H1 (cell line): Measurements from ENCODE around the gene PSMB4. TPM values are rescaled to one million over a fixed set of nuclear protein-coding genes. Genes with fewer than 3 reads are reported as not detected.

Experiments used
- CTCF ChIA-PET: fragments of 300-600 bp; sonication (Branson Sonifier 250); formaldehyde crosslinking; loops from one replicate; lab custom pipeline; 2021; ENCODE audit not compliant: partially characterized antibody; lab: Charles Lee
- POLR2A ChIA-PET: fragments of 300-600 bp; sonication (Branson Sonifier 250); formaldehyde crosslinking; loops from one replicate; lab custom pipeline; 2021; ENCODE audit warnings: inconsistent platforms; ENCODE audit not compliant: partially characterized antibody; lab: Charles Lee
- DNase-seq, 2 experiments: peaks; one replicate each; pipeline versions ENCODE4 v3.0.0 to v3.0.0-alpha.2; 2010 to 2022; ENCODE audit warnings: low spot score in 2 of 2, low read depth in 1 of 2, mixed read lengths in 1 of 2
- FAIRE-seq: peaks from 2 replicates; lab custom pipeline; 2011; peaks lifted over from hg19 to GRCh38; lab: Jason Lieb, UNC
- H2AFZ ChIP-seq: 2 replicates; pipeline ENCODE4 v1.8.1; 2012; ENCODE audit warnings: low read length, inconsistent platforms
- H2AK5ac ChIP-seq: 2 replicates; pipeline ENCODE4 v1.6.1; 2013; ENCODE audit warnings: low read depth, low read length
- H2BK120ac ChIP-seq: replicated peaks from 2 replicates; pipeline ENCODE3; 2013; ENCODE audit warnings: low read depth, low read length, inconsistent platforms
- H2BK12ac ChIP-seq: 2 replicates; pipeline ENCODE4 v1.6.1; 2013; ENCODE audit warnings: low read depth, low read length
- H2BK15ac ChIP-seq: 2 replicates; pipeline ENCODE4 v1.6.1; 2013; ENCODE audit warnings: low read length
- H2BK20ac ChIP-seq: 2 replicates; pipeline ENCODE4 v1.6.1; 2013; ENCODE audit warnings: low read length
- H2BK5ac ChIP-seq: 2 replicates; pipeline ENCODE4 v1.6.1; 2013; ENCODE audit warnings: low read depth, low read length
- H3K14ac ChIP-seq: 2 replicates; pipeline ENCODE4 v1.6.1; 2013; ENCODE audit warnings: inconsistent platforms; ENCODE audit not compliant: insufficient read length
- H3K18ac ChIP-seq: 2 replicates; pipeline ENCODE4 v1.6.1; 2013; ENCODE audit warnings: low read length; ENCODE audit errors: extremely low read depth
- H3K23ac ChIP-seq: 2 replicates; pipeline ENCODE4 v1.6.1; 2013; ENCODE audit warnings: inconsistent platforms; ENCODE audit not compliant: insufficient read length
- H3K23me2 ChIP-seq: 2 replicates; pipeline ENCODE4 v1.6.1; 2013; ENCODE audit warnings: low read depth, low read length
- H3K27ac ChIP-seq: 2 replicates; pipeline ENCODE4 v1.6.1; 2011; ENCODE audit warnings: low read depth, low read length, inconsistent platforms
- H3K27me3 ChIP-seq, 4 experiments: replicated peaks in 1 of 4; 1 replicate in 1 of 4; 2 replicates in 3 of 4; pipeline versions ENCODE4 v1.6.1 to v1.8.1; 2011 to 2013; ENCODE audit warnings: low read length in 3 of 4, mild to moderate bottlenecking in 3 of 4, inconsistent platforms in 2 of 4, mixed read lengths in 2 of 4, moderate library complexity in 1 of 4; ENCODE audit not compliant: control insufficient read depth in 3 of 4, insufficient read depth in 3 of 4; ENCODE audit errors: extremely low read depth in 1 of 4
- H3K36me3 ChIP-seq, 4 experiments: 2 replicates each; pipeline versions ENCODE4 v1.6.1 to v1.8.1; 2011 to 2013; ENCODE audit warnings: mild to moderate bottlenecking in 4 of 4, low read length in 3 of 4, moderate library complexity in 2 of 4, control low read depth in 1 of 4, inconsistent platforms in 1 of 4; ENCODE audit not compliant: insufficient read depth in 4 of 4, control insufficient read depth in 2 of 4
- H3K4ac ChIP-seq: replicated peaks from 2 replicates; pipeline ENCODE3; 2013; ENCODE audit warnings: low read length, low read depth, mixed read lengths, inconsistent platforms; ENCODE audit not compliant: insufficient read length
- H3K4me1 ChIP-seq, 4 experiments: replicated peaks in 1 of 4; 1 replicate in 1 of 4; 2 replicates in 3 of 4; pipeline versions ENCODE4 v1.6.1 to v1.8.1; 2011 to 2013; ENCODE audit warnings: low read length in 3 of 4, inconsistent platforms in 2 of 4, mixed read lengths in 1 of 4; ENCODE audit not compliant: insufficient read depth in 4 of 4, control insufficient read depth in 3 of 4
- H3K4me2 ChIP-seq, 2 experiments: 2 replicates each; pipeline versions ENCODE4 v1.6.1 to v1.8.1; 2011 to 2013; ENCODE audit warnings: low read depth in 2 of 2, low read length in 2 of 2, control low read depth in 1 of 2, inconsistent platforms in 1 of 2, mild to moderate bottlenecking in 1 of 2; ENCODE audit not compliant: insufficient read depth in 1 of 2
- H3K4me3 ChIP-seq, 4 experiments: fragments of 200-600, 300-600 bp in 1 of 4; sonication (generic), shearing (Covaris generic), sonication (Bioruptor Twin) in 1 of 4; 2 replicates each; pipeline versions ENCODE4 v1.5.1 to v1.8.1; 2011 to 2016; ENCODE audit warnings: low read length in 4 of 4, low read depth in 3 of 4, control low read depth in 2 of 4, inconsistent platforms in 2 of 4, mild to moderate bottlenecking in 2 of 4, mixed read lengths in 1 of 4, moderate library complexity in 1 of 4; ENCODE audit not compliant: insufficient read depth in 2 of 4; ENCODE audit errors: extremely low read depth in 1 of 4
- H3K56ac ChIP-seq: replicated peaks from 2 replicates; pipeline ENCODE3; 2013; ENCODE audit warnings: low read depth, mild to moderate bottlenecking, mixed read lengths, low read length, inconsistent platforms; ENCODE audit not compliant: insufficient read length
- H3K79me1 ChIP-seq: 2 replicates; pipeline ENCODE4 v1.6.1; 2013; ENCODE audit warnings: low read depth, low read length, control low read depth
- H3K79me2 ChIP-seq, 2 experiments: 2 replicates each; pipeline versions ENCODE4 v1.6.1 to v1.8.1; 2012 to 2013; ENCODE audit warnings: low read length in 2 of 2, mild to moderate bottlenecking in 2 of 2, inconsistent platforms in 1 of 2; ENCODE audit not compliant: insufficient read depth in 2 of 2, control insufficient read depth in 1 of 2
- H3K9ac ChIP-seq, 4 experiments: replicated peaks in 1 of 4; 1 replicate in 1 of 4; 2 replicates in 3 of 4; pipeline versions ENCODE4 v1.6.1 to v1.8.1; 2011 to 2013; ENCODE audit warnings: low read depth in 3 of 4, low read length in 3 of 4, control low read depth in 2 of 4, mild to moderate bottlenecking in 2 of 4, moderate library complexity in 2 of 4, inconsistent platforms in 1 of 4; ENCODE audit errors: extremely low read depth in 1 of 4
- H3K9me3 ChIP-seq, 2 experiments: 2 replicates each; pipeline versions ENCODE4 v1.6.1 to v1.8.1; 2012 to 2013; ENCODE audit warnings: mild to moderate bottlenecking in 2 of 2, moderate library complexity in 2 of 2, control low read depth in 1 of 2, inconsistent platforms in 1 of 2, low read depth in 1 of 2, low read length in 1 of 2, mixed read lengths in 1 of 2; ENCODE audit not compliant: insufficient read depth in 2 of 2
- H4K20me1 ChIP-seq, 2 experiments: replicated peaks in 1 of 2; 2 replicates each; pipeline versions ENCODE3 to v1.8.1; 2011 to 2013; ENCODE audit warnings: inconsistent platforms in 2 of 2, low read length in 2 of 2, mild to moderate bottlenecking in 1 of 2; ENCODE audit not compliant: insufficient read depth in 2 of 2, control insufficient read depth in 1 of 2
- H4K5ac ChIP-seq: 2 replicates; pipeline ENCODE4 v1.6.1; 2013; ENCODE audit warnings: low read length, low read depth, mixed read lengths, inconsistent platforms; ENCODE audit not compliant: insufficient read length
- H4K8ac ChIP-seq: 2 replicates; pipeline ENCODE4 v1.8.0; 2013; ENCODE audit warnings: mild to moderate bottlenecking, moderate library complexity, low read length, inconsistent platforms; ENCODE audit not compliant: insufficient read depth; ENCODE audit errors: extremely low read depth
- H4K91ac ChIP-seq: replicated peaks from 2 replicates; pipeline ENCODE3; 2013; ENCODE audit warnings: low read length, mixed read lengths, inconsistent platforms; ENCODE audit not compliant: insufficient read length
- ASH2L ChIP-seq: fragments of 200-600, 300-600 bp; sonication (generic); IDR thresholded peaks from one replicate; pipeline ENCODE4 v1.7.1; 2017; ENCODE audit warnings: low read length
- ATF3 ChIP-seq: IDR thresholded peaks from 2 replicates; pipeline ENCODE4 v1.6.1; 2011; ENCODE audit warnings: low read depth, mild to moderate bottlenecking, low read length; ENCODE audit not compliant: insufficient read depth
- BACH1 ChIP-seq: IDR thresholded peaks from 2 replicates; pipeline ENCODE4 v1.6.1; 2012; ENCODE audit warnings: low read length, improper control_type of control experiment
- CHD2 ChIP-seq: IDR thresholded peaks from 2 replicates; pipeline ENCODE4 v1.6.1; 2012; ENCODE audit warnings: low read length, improper control_type of control experiment
- CREB1 ChIP-seq: IDR thresholded peaks from 2 replicates; pipeline ENCODE4 v1.6.1; 2012; ENCODE audit warnings: inconsistent platforms
- E2F6 ChIP-seq: IDR thresholded peaks from 2 replicates; pipeline ENCODE4 v1.6.1; 2012; ENCODE audit warnings: inconsistent platforms
- EGR1 ChIP-seq: IDR thresholded peaks from 2 replicates; pipeline ENCODE4 v1.6.1; 2011; ENCODE audit warnings: low read depth, low read length, borderline replicate concordance
- GABPA ChIP-seq: IDR thresholded peaks from 2 replicates; pipeline ENCODE4 v1.6.1; 2011; ENCODE audit warnings: mild to moderate bottlenecking, low read length, moderate library complexity, borderline replicate concordance; ENCODE audit not compliant: insufficient read depth
- NANOG ChIP-seq: IDR thresholded peaks from 2 replicates; pipeline ENCODE4 v1.6.1; 2011; ENCODE audit warnings: low read length, low read depth, mild to moderate bottlenecking, inconsistent platforms; ENCODE audit not compliant: insufficient read depth, poor library complexity, severe bottlenecking
- POU5F1 ChIP-seq: IDR thresholded peaks from 2 replicates; pipeline ENCODE4 v1.6.1; 2011; ENCODE audit warnings: low read depth, mild to moderate bottlenecking, low read length, moderate library complexity
- SIRT6 ChIP-seq: IDR thresholded peaks from one replicate; pipeline ENCODE4 v1.7.1; 2012; ENCODE audit warnings: low read length, inconsistent platforms
- SRF ChIP-seq: IDR thresholded peaks from 2 replicates; pipeline ENCODE4 v1.6.1; 2011; ENCODE audit warnings: mild to moderate bottlenecking, low read depth, low read length, moderate library complexity
- TAF1 ChIP-seq: IDR thresholded peaks from 2 replicates; pipeline ENCODE4 v1.6.1; 2011; ENCODE audit warnings: mild to moderate bottlenecking, low read depth, low read length
- USF2 ChIP-seq: IDR thresholded peaks from 2 replicates; pipeline ENCODE4 v1.6.1; 2011; ENCODE audit warnings: low read length, improper control_type of control experiment
- ZNF274 ChIP-seq: IDR thresholded peaks from 2 replicates; pipeline ENCODE4 v1.7.0; 2012; ENCODE audit warnings: low read length, borderline replicate concordance; ENCODE audit errors: extremely low read depth
- polyA plus RNA-seq, 7 experiments: library from polyadenylated mRNA; depleted of rRNA in 3 of 7; stranded (reverse) in 5 of 7; unstranded in 2 of 7; fragments of >200 nt in 5 of 7; fragments of 200-250 nt in 2 of 7; gene quantifications; 1 replicate in 5 of 7; 2 replicates in 1 of 7; 4 replicates in 1 of 7; pipeline versions ENCODE4 v1.2.1 to v1.2.3, GENCODE V29; 2011 to 2013; ENCODE audit warnings: missing spikeins in 2 of 7, mixed read lengths in 2 of 7
- total RNA-seq: library from RNA; stranded (reverse); fragmentation: NEBNext Ultra II Directional; extraction: Animal tissue kit (Norgen Biotek cat#: 25700); gene quantifications from 2 replicates; pipeline ENCODE4 v1.2.1, GENCODE V29; 2021

Gene PSMB4
- total and polyA plus RNA-seq, 2 of the 8 experiments (the other 6 are each of a cell fraction or from before 2014, with no cell fraction given) = 430 to 1,098 TPM

GRCh38 chr1:151408891-151409290, 9.5 kb downstream of the PSMB4 start:
- Histone ChIP-seq H2BK20ac (no peak overlapping the region), H3K4ac (no peak overlapping the region), H3K27ac (no peak overlapping the region), H4K8ac (no peak overlapping the region), H3K27me3 (no peaks in the 10 kb centered on the region), H3K18ac (no peak overlapping the region), H2AK5ac (no peak overlapping the region), H3K14ac (no peak overlapping the region), H3K23ac (no peak overlapping the region), H3K4me3 (no peak overlapping the region), H3K9me3 (no peaks in the 10 kb centered on the region), H3K79me2 (no peaks in the 10 kb centered on the region), H3K79me1 (no peaks in the 10 kb centered on the region), H3K56ac (no peak overlapping the region), H3K9ac (no peak overlapping the region), H3K4me1 (no peaks in the 10 kb centered on the region), H2BK5ac (no peak overlapping the region), H2BK12ac (no peak overlapping the region), H2AFZ (no peak overlapping the region), H2BK120ac (no peak overlapping the region), H4K20me1 (peaks cover 2 to 10% of the 10 kb centered on the region in 2 experiments), H3K36me3 (peaks cover 32 to 85% (median 78%) of the 10 kb centered on the region in 4 experiments), H4K5ac (no peak overlapping the region), H3K4me2 (no peak overlapping the region), H2BK15ac (no peak overlapping the region), H3K23me2 (no peaks in the 10 kb centered on the region), H4K91ac (no peak overlapping the region)
- FAIRE-seq (no peak), DNase-seq (no peak)
- ChIA-PET POLR2A (no interaction called here), CTCF (no interaction called here)
- TF ChIP-seq NANOG = no peak
- TF ChIP-seq TAF1 = no peak
- TF ChIP-seq USF2 = no peak
- TF ChIP-seq E2F6 = no peak
- TF ChIP-seq GABPA = no peak
- no peak for TF ChIP-seq CREB1
- no peak for TF ChIP-seq ATF3
- TF ChIP-seq POU5F1 = no peak
- TF ChIP-seq CHD2 = no peak
- TF ChIP-seq ASH2L = no peak
- no peak for TF ChIP-seq SRF
- TF ChIP-seq SIRT6 = no peak
- TF ChIP-seq BACH1 = no peak
- no peak for TF ChIP-seq EGR1
- TF ChIP-seq ZNF274 = no peak
